ENCODE measurements around the gene BACH1. TPM values are rescaled to one million over a fixed set of nuclear protein-coding genes. Genes with fewer than 3 reads are reported as not detected.
A peak's percentile ranks its signal among the peaks of the same experiment; 100 is the strongest.

The BACH1 gene
- total RNA-seq, 1 donor from 2014 or later: 93.1 TPM

DNA sequence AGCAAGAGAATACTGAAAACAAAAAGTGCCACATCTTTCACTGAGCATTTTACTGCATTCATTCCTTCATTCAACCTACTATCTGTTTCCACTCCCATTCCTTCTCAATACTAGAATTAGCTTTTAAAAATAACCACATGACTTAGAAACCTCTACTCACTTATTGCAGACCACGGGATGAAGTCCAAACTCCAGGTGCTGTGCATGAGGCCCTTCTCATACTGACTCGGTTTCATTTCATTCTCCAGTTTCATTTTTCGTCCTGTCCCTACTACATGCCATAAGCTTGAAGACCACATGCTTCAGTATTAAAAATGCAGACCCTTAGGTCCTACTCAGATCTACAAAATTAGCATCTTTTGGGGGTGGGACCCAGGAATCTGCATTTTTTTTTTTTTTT is 2.3 kb upstream of the BACH1 start:
- TF ChIP-seq CTCF (IDR thresholded peaks at IDR 0.05; ENCODE audit: insufficient read depth, low read depth, low read length): no peak
- TF ChIP-seq EZH2 (IDR thresholded peaks at IDR 0.05; ENCODE audit: insufficient read depth, low read length): no peak
- Mint-ChIP-seq H3K9me3 (ENCODE audit: unreplicated experiment) (no peaks in the 10 kb centered on the region), H3K36me3 (ENCODE audit: low read depth, unreplicated experiment) (peaks cover 2% of the 10 kb centered on the region), H3K4me3 (ENCODE audit: unreplicated experiment) (no peak overlapping the region), H3K27me3 (ENCODE audit: low read depth, unreplicated experiment) (no peaks in the 10 kb centered on the region), H3K27ac (ENCODE audit: unreplicated experiment) (no peak overlapping the region), H3K4me1 (ENCODE audit: low read depth, unreplicated experiment) (peaks cover 2% of the 10 kb centered on the region)
- H3K4me2 ChIP-seq (ENCODE audit: low read length): no peak overlapping the region
- peaks cover 30% of the 10 kb centered on the region for H3K79me2 ChIP-seq (ENCODE audit: insufficient read depth, low read length)
- no peak overlapping the region for H2AFZ ChIP-seq (ENCODE audit: low read depth, low read length)
- peaks cover 6% of the 10 kb centered on the region for H3K4me1 ChIP-seq (ENCODE audit: insufficient read depth, low read length)
- H3K27me3 ChIP-seq (ENCODE audit: insufficient read depth, low read length): no peaks in the 10 kb centered on the region
- peaks cover 16% of the 10 kb centered on the region for H4K20me1 ChIP-seq (ENCODE audit: insufficient read depth, low read length)
- DNase-seq (ENCODE audit: low read depth) (no peak), FAIRE-seq (no peak)
- H3K4me3 ChIP-seq (ENCODE audit: insufficient read depth, low read depth, low read length): no peak overlapping the region
- H3K9me3 ChIP-seq (ENCODE audit: insufficient read depth, low read depth, low read length): peaks cover 4% of the 10 kb centered on the region
- no peak overlapping the region for H3K27ac ChIP-seq (ENCODE audit: low read depth, low read length)
- no peaks in the 10 kb centered on the region for H3K36me3 ChIP-seq (ENCODE audit: insufficient read depth, low read length)
- H3K9ac ChIP-seq (ENCODE audit: low read length): no peak overlapping the region

DNA sequence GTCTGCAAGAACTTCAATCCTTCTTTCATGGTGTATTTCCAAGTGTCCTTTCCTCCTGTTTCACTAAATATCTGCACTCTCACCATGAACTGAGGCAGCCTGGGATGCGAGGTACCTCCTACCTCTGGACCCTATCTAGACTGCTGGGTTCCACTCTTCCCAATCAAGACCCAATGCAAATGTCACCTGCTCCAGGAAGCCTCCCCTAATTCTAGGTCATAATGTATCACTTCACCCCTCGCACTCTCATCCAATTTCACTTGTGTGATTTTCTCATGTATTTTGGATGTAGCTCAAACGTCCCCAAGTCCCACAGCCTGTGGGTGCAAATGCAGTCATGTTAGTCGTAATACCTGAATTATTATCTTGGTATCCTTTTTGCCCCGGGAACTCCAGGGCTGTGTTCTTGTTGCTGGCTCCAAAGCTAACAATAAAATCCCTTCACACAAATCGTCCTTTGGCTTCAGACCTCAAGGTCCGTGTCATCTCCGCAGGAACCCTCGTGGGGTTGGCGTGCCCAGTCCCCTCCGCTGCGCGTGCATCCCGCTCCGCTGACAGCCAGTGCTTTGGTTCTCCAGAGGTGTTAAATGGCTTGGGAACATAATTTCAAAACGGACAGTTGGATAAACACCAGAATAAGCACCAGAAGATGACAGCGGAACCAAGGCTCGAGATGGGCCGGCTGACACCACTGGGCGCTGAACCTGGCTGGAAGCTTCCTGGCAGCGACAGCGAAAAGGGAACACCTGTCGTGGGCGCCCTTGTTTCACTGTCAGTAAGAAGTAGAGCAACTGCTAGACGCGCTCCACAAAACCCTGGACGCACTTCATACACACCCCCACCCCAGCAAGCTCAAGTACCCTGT is 1.0 kb upstream of the BACH1 start:
- H2AFZ ChIP-seq (ENCODE audit: low read depth, low read length): peak overlapping the region; percentile 44
- H3K36me3 Mint-ChIP-seq (ENCODE audit: low read depth, unreplicated experiment): peaks cover 2% of the 10 kb centered on the region
- no peaks in the 10 kb centered on the region for H3K9me3 Mint-ChIP-seq (ENCODE audit: unreplicated experiment)
- FAIRE-seq (no peak), DNase-seq (ENCODE audit: low read depth) (no peak)
- no peaks in the 10 kb centered on the region for H3K27me3 ChIP-seq (ENCODE audit: insufficient read depth, low read length)
- peaks cover 14% of the 10 kb centered on the region for H3K4me1 Mint-ChIP-seq (ENCODE audit: low read depth, unreplicated experiment)
- H4K20me1 ChIP-seq (ENCODE audit: insufficient read depth, low read length): peaks cover 29% of the 10 kb centered on the region
- H3K36me3 ChIP-seq (ENCODE audit: insufficient read depth, low read length): no peaks in the 10 kb centered on the region
- peaks cover 4% of the 10 kb centered on the region for H3K9me3 ChIP-seq (ENCODE audit: insufficient read depth, low read depth, low read length)
- no peak overlapping the region for H3K27ac Mint-ChIP-seq (ENCODE audit: unreplicated experiment)
- peak overlapping the region; percentile 55 for H3K9ac ChIP-seq (ENCODE audit: low read length)
- H3K4me3 Mint-ChIP-seq (ENCODE audit: unreplicated experiment): peak overlapping the region; percentile 79
- peak overlapping the region; percentile 12 for H3K27ac ChIP-seq (ENCODE audit: low read depth, low read length)
- H3K79me2 ChIP-seq (ENCODE audit: insufficient read depth, low read length): peaks cover 43% of the 10 kb centered on the region
- H3K4me2 ChIP-seq (ENCODE audit: low read length): peak overlapping the region; percentile 78
- H3K27me3 Mint-ChIP-seq (ENCODE audit: low read depth, unreplicated experiment): no peaks in the 10 kb centered on the region
- peaks cover 16% of the 10 kb centered on the region for H3K4me1 ChIP-seq (ENCODE audit: insufficient read depth, low read length)
- no peak for TF ChIP-seq EZH2 (IDR thresholded peaks at IDR 0.05; ENCODE audit: insufficient read depth, low read length)
- no peak for TF ChIP-seq CTCF (IDR thresholded peaks at IDR 0.05; ENCODE audit: insufficient read depth, low read depth, low read length)
- peak overlapping the region; percentile 43 for H3K4me3 ChIP-seq (ENCODE audit: insufficient read depth, low read depth, low read length)

All from astrocyte (in vitro differentiated cells and primary cell).